GM12892 (cell line): Measurements from ENCODE around the gene GSG1.
"Not testable (repeated sequence)": the region's sequence is repeated elsewhere in the genome, so short reads cannot be mapped to it uniquely, and the experiment has no call there.

Experiments used
- DNase-seq: peaks from one replicate; pipeline ENCODE4 v3.0.0; 2011; ENCODE audit not compliant: insufficient read length
- FAIRE-seq: peaks from 2 replicates; lab custom pipeline; 2011; peaks lifted over from hg19 to GRCh38; lab: Jason Lieb, UNC
- POLR2A ChIP-seq: IDR thresholded peaks from 2 replicates; pipeline ENCODE4 v1.6.1; 2011; ENCODE audit warnings: low read depth, low read length, control low read depth
- POLR2AphosphoS5 ChIP-seq: IDR thresholded peaks from 2 replicates; pipeline ENCODE4 v1.6.1; 2011; ENCODE audit warnings: low read depth, low read length, control low read depth
- TAF1 ChIP-seq: IDR thresholded peaks from 2 replicates; pipeline ENCODE4 v1.6.1; 2011; ENCODE audit warnings: low read depth, mild to moderate bottlenecking, control low read depth, low read length, borderline replicate concordance

The GSG1 gene

DNA sequence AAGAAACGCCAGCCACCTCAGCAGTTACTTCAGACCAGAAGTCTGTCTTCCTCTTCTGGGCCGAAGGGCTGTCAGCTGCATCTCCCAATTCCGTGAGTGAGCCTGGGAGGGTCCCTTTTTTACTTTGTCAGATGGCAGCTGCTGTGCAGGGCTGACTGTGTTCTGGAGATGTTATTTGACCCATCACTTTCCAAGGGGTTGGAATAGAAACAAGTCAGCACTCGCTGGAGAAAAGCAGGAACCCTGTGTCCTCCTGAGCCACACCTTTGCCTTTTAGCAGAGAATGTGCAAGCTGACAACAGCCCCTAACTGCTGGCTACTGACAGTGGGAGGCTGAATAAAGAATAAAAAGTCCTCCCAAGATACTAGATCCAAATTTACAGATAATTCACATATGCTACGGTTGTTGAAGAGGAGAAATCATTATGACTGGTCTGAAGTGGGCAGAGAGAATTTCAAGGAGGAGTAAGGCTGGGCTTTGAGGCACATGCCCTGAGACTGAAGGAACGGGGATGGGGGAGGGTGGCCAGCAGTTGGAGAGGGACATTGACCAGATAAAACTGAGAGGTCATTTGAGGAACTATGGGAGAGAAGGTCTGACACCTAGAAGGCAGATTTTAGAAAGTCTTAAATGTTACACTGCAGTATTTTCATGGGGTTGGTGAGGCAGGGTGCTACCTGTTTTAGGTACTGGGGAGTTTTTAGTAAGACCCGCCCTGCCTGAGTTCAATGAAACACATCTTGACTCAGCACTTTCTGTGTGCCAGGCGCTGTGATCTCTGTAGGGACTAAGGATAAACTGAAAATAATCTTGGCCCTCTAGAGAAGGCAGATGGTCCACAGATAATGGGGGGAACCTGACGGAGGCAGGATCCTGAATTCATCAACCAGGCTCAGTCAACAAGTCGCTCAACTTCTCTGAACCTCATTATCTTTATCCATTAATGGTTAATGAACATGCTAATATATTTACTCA, 31.9 kb downstream of the GSG1 start:
- DNase-seq, result no peak
- TF ChIP-seq TAF1, result no peak
- TF ChIP-seq POLR2A, result no peak
- TF ChIP-seq POLR2AphosphoS5, result no peak
- FAIRE-seq, result no peak

DNA sequence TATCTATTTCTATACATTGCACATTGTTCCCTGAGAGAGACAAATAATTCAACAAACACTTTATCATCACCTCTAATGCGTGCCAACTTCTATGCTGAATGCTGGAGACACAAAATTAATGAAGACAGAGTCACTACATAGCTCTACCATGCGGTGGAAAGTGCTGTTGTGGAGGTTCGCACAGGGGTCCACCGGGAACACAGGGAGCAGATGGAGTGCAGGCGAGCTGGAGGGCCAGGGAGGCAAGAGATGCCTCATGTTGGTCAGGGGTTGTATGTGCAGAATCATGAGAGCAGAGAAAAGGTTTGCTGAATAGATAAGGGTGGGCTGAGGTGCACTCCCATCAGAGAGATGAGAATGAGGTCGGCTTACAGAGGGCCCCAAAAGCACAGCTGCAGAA, 34.1 kb downstream of the GSG1 start:
- DNase-seq (no peak), FAIRE-seq (no peak)
- TF ChIP-seq TAF1 (no peak), POLR2A (no peak), POLR2AphosphoS5 (no peak)

DNA sequence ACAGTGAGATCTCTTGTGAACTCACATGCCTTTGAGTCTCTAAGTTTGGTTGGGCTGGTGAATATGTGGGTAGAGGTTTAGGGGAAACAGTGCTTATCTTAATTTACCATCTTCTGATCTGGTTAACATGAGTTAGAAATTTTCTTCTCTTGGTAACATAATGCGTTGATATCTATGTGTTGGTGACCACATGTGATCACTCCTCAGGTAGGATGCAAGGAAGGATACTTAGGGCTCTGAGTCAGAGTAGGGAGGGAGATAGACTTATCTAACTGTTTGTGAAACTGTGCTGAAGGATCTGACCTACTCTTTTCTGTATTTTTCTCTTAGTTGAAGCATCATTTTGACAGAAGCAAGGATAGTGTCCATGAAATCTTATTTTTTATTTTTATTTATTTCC, 36.1 kb downstream of the GSG1 start:
- TF ChIP-seq POLR2A, result no peak
- no peak for TF ChIP-seq TAF1
- TF ChIP-seq POLR2AphosphoS5, result no peak
- no peak for FAIRE-seq

DNA sequence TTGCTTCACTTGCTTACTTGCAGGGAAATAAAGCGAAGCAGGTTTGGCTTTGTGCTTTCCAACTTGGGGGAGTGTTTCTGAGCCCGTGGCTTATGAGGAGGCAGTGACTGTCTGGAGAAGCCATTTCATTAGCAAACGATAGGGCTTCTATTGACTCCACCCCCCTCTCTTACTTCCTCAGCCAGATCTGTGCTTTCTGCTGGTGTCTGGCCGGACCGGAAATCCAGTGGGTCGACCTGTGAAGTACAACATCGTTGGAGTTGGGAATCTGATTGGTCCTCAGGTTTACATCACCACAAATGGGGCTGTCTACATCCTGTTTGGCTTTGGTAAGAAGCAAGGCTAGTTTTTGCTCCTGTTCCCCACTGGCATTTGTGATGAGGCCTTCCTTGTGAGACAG, 37.0 kb downstream of the GSG1 start:
- TF ChIP-seq POLR2A, result no peak
- no peak for TF ChIP-seq TAF1
- TF ChIP-seq POLR2AphosphoS5, result no peak
- FAIRE-seq (no peak), DNase-seq (no peak)

More for the DNA sequence above, 36.1 kb downstream of the GSG1 start:
- DNase-seq, result no peak

DNA sequence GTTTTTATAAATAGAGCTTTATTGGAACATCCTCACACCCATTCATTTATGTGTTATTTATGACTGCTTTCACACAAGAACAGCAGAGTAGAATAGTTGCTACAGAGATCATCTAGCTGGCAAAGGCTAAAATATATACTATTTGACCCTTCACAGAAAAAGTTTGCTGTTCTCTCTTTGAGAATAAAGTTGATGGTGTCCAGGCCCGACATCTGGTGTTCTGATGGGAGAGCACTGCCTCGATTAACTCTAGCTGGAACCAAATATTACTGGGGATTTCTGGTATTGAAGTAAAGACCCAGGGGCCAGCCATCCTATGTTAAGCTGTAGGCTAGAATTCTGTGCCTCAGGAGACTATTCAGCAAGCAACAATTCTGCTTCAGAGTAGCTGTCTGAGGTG, 37.5 kb downstream of the GSG1 start:
- TF ChIP-seq POLR2AphosphoS5 (no peak), TAF1 (no peak), POLR2A (no peak)
- no peak for DNase-seq
- FAIRE-seq, result no peak

DNA sequence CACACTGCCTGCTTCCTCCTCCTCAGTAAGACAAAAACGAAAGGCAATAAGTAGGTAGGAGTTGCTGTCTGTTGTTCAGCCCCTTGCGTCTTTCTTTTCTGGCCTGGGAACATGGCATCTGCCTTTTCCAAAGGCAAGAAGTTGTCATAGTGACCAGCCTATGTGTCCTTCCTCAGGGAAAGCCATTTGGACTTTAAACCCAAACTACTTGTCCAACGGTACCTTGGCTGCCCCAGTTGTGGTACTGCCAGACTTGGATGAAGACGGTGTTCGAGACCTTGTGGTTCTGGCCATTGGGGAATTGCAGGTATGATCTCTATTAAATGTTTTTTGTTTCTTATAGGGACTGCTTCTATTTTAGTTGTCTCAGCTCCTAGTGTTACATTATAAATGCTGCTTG, 40.8 kb downstream of the GSG1 start:
- DNase-seq (no peak), FAIRE-seq (no peak)
- no peak for TF ChIP-seq POLR2AphosphoS5
- TF ChIP-seq TAF1, result no peak
- TF ChIP-seq POLR2A, result no peak

DNA sequence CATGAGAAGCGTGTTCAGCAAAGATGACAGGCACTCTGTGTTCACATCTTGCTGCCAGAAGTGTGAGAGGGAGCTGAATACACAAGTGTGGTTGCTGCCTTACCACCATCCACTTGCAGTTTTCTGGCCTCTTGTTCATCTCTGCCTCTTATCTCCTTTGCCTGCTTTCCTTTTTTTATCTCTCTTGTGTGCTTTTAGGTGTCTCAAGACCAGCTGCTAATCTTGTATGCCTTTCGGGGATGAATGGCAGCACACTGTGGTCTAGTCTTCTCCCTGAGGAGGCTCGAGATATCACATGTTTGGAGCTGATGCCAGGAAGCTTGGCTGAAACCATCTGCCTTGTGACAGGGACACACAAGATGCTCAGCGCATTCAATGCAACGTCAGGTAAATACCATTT, 42.1 kb downstream of the GSG1 start:
- DNase-seq, result no peak
- TF ChIP-seq POLR2AphosphoS5 (no peak), TAF1 (no peak), POLR2A (no peak)
- no peak for FAIRE-seq

DNA sequence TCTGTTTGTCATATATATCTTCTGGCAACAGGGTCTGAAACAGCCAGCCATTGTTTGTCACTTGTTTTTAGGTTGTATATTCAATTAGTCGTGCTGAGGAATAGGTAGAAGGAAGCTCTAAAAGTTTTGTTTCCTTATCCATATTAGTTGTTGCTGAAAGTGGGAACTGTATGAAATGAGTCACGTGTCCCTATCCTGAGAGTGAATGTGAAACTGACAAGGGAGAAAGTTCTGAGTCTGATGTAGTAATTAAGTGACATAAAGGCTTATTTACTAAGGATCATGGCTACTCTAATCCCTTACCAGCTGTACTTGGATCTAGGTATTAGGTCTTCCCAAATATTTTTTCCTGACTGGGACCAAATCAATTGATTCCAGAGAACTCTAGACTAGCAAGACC, 42.9 kb downstream of the GSG1 start:
- FAIRE-seq (peak; percentile 64), DNase-seq (no peak)
- no peak for TF ChIP-seq TAF1

DNA sequence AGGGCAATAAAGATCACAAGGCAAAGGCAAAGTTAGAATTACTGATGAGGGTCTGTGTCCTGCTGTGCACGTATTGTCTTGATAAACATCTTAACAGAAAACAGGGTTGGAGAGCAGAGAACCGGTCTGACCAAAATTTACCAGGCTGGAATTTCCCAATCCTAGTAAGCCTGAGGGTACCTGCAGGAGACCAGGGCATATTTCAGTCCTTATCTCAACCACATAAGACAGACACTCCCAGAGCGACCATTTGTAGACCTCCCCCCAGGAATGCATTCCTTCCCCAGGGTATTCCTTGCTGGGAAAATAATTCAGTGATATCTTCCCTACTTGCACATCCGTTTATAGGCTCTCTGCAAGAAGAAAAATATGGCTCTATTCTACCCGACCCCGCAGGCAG, 49.9 kb downstream of the GSG1 start:
- not testable (repeated sequence) for DNase-seq

DNA sequence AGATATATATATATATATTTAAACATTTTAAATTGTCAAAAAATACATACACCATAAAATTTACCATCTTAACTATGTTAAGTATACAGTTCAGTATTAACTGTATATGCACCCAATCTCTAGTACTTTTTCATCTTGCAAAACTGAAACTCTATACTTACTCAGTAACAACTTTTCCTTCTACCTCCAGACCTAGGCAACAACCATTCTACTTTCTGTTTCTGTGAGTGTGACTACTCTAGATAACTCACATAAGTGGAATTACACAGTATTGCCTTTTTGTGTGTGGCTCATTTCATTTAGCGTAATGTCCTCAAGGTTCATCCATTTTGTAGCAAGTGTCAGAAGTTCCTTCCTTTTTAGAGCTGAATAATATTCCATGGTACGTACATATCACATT, 51.0 kb downstream of the GSG1 start:
- FAIRE-seq (no peak), DNase-seq (no peak)
- TF ChIP-seq POLR2AphosphoS5 (no peak), POLR2A (no peak), TAF1 (no peak)

More for the DNA sequence above, 49.9 kb downstream of the GSG1 start:
- FAIRE-seq, result not testable (repeated sequence)

DNA sequence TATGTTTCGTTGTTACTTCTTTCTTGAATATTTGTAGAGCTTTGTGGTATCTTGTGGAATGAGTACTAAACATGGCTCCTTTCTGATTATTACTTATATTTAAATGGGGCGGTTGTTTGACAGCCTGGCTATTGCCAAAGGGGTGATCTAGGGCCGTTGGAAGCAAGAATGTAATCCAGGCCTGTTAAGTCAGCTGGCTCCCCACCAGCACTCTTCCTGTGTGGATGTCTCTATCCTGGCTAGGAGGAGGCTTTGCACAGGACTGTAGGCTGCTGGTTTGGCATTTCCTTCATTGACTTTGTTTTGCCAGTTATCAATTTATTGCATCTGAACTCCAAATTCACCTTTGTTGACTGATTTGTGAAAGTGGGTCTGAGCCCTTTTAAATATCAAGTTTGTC, 53.7 kb downstream of the GSG1 start:
- no peak for TF ChIP-seq POLR2AphosphoS5
- no peak for TF ChIP-seq TAF1
- TF ChIP-seq POLR2A, result no peak
- DNase-seq (no peak), FAIRE-seq (no peak)

DNA sequence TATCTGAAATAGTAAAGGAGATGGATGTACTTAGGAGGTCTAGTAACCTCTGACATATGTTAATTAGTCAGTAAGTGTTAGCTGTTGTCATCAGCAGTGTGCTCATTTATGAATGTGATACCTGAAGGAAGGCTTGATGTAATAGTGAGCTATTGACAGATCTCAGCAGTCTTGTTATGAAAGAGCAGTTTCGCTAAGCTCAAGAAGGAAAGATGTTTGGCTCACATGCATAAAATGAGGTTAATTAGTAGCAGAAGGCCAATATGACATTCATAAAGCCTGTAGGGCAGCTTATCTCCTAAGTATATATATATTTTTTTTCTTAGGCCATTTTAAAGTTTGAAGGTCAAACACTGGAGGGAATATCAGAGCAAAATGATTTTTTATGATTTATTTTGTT, 56.5 kb downstream of the GSG1 start:
- TF ChIP-seq POLR2AphosphoS5 (no peak), TAF1 (no peak), POLR2A (no peak)
- DNase-seq (no peak), FAIRE-seq (no peak)

DNA sequence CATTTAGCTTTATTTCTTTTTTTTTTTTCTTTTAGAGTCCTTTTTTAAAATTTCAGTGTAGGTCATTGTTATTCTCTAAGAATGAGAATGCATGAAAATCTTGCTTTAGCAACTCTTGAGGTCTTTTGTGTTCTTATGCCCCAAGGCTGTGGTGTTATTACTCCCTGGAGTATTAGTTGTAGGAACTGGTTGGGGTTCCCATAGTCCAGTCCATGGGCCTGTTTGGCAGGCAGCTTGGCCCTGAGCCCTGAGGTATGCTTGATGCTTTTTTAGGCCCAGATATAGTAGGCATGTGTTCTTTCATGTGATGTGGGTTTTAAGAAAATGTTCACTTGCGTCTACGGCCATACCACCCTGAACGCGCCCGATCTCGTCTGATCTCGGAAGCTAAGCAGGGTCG, 57.7 kb downstream of the GSG1 start:
- DNase-seq, result no peak
- TF ChIP-seq POLR2A (no peak), TAF1 (no peak), POLR2AphosphoS5 (no peak)
- no peak for FAIRE-seq
